Tibial nerve (tissue), 4 donors: ENCODE results near the gene XRRA1. TPM values are rescaled to one million over a fixed set of nuclear protein-coding genes. Genes with fewer than 3 reads are reported as not detected.

ENCODE experiments used
- DNase-seq, 2 donors: peaks; one replicate each; pipeline ENCODE4 v3.0.0-alpha.2; 2019; ENCODE audit warnings: low spot score in 2 of 2
- H3K27ac ChIP-seq, 4 donors: fragments of 200-600 bp; sonication (generic) in 3 of 4; one replicate each; pipeline ENCODE4 v1.5.1; 2017 to 2019; ENCODE audit warnings: mild to moderate bottlenecking in 1 of 4
- H3K27me3 ChIP-seq, 2 donors: fragments of 200-600 bp; sonication (generic) in 1 of 2; one replicate each; pipeline versions ENCODE4 v1.5.1 to v1.6.0; 2017 to 2019
- H3K36me3 ChIP-seq, 3 donors: fragments of 200-600 bp; sonication (generic); one replicate each; pipeline ENCODE4 v1.5.1; 2018 to 2019
- H3K4me1 ChIP-seq, 4 donors: fragments of 200-600 bp; sonication (generic) in 3 of 4; one replicate each; pipeline ENCODE4 v1.5.1; 2017 to 2019
- H3K4me3 ChIP-seq, 4 donors: fragments of 200-600 bp; sonication (generic) in 3 of 4; one replicate each; pipeline ENCODE4 v1.5.1; 2017 to 2019; ENCODE audit warnings: mild to moderate bottlenecking in 1 of 4, moderate library complexity in 1 of 4
- H3K9me3 ChIP-seq, 4 donors: fragments of 200-600 bp; sonication (generic) in 3 of 4; one replicate each; pipeline ENCODE4 v1.5.1; 2017 to 2019
- EP300 ChIP-seq, 2 donors: sonication (generic); formaldehyde crosslinking; IDR thresholded peaks; one replicate each; pipeline ENCODE4 v1.6.1; 2017; ENCODE audit warnings: antibody characterized with exemption in 2 of 2, mild to moderate bottlenecking in 1 of 2
- POLR2A ChIP-seq, 2 donors: fragments of 450-650 bp; IDR thresholded peaks; one replicate each; pipeline ENCODE4 v1.6.1; 2017; ENCODE audit warnings: antibody characterized with exemption in 2 of 2, mild to moderate bottlenecking in 2 of 2, moderate library complexity in 2 of 2
- WGBS, 2 donors: methylation state at CpG; one replicate each; pipeline ENCODE4 v1.1.5; 2018; 5-methylcytosine and 5-hydroxymethylcytosine counted together
- total RNA-seq, 4 donors: library from RNA; depleted of rRNA; stranded (reverse); fragments of >200 nt; gene quantifications; one replicate each; pipeline ENCODE4 v1.1.0, GENCODE V29; 2016
- TF ChIP-seq, protein P1 (sequence below), 5 experiments: fragments of 200-600 bp in 3 of 5; fragments of 450-650 bp in 2 of 5; sonication (generic) in 3 of 5; IDR thresholded peaks; one replicate each; pipeline ENCODE4 v1.5.1; 2016 to 2019; ENCODE audit warnings: antibody characterized with exemption in 5 of 5, mild to moderate bottlenecking in 3 of 5, moderate library complexity in 2 of 5

The XRRA1 gene
- total RNA-seq, 4 donors from 2014 or later: 13.5 to 51.6 (median 25.3) TPM

DNA sequence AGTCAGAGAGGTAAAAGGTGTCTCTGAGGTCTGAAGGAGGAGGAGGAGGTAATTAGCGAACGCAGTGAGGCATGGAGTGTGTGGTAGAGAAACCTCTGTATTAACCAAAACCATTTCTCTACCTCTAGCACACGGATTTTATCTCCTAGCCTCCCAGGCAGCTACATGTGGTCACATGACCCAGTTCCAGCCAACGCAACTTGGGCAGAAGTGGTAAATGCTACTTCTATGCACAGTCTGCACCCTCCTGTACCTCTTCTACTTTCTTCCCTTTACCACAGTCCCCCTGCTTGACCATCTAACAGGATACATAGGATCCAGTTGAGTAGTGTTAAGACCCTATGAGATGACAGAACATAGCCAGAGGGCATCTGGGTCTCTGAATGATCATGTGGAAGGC, 95.7 kb downstream of the XRRA1 start:
- Histone ChIP-seq H3K36me3 (peaks cover 0 to 93% (median 0%) of the 10 kb centered on the region in 3 donors), H3K4me1 (peaks cover 0 to 12% (median 0%) of the 10 kb centered on the region in 4 donors), H3K9me3 (no peaks in the 10 kb centered on the region), H3K4me3 (no peak overlapping the region), H3K27me3 (no peaks in the 10 kb centered on the region), H3K27ac (no peak overlapping the region)
- no peak for DNase-seq
- WGBS, 2 donors: 85 to 92% methylated on average over 4 of the region's 4 CpGs
- TF ChIP-seq EP300 (IDR thresholded peaks at IDR 0.05) (no peak), POLR2A (IDR thresholded peaks at IDR 0.05) (no peak)
- TF ChIP-seq, protein P1, sequence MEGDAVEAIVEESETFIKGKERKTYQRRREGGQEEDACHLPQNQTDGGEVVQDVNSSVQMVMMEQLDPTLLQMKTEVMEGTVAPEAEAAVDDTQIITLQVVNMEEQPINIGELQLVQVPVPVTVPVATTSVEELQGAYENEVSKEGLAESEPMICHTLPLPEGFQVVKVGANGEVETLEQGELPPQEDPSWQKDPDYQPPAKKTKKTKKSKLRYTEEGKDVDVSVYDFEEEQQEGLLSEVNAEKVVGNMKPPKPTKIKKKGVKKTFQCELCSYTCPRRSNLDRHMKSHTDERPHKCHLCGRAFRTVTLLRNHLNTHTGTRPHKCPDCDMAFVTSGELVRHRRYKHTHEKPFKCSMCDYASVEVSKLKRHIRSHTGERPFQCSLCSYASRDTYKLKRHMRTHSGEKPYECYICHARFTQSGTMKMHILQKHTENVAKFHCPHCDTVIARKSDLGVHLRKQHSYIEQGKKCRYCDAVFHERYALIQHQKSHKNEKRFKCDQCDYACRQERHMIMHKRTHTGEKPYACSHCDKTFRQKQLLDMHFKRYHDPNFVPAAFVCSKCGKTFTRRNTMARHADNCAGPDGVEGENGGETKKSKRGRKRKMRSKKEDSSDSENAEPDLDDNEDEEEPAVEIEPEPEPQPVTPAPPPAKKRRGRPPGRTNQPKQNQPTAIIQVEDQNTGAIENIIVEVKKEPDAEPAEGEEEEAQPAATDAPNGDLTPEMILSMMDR (IDR thresholded peaks at IDR 0.05): no peak

DNA sequence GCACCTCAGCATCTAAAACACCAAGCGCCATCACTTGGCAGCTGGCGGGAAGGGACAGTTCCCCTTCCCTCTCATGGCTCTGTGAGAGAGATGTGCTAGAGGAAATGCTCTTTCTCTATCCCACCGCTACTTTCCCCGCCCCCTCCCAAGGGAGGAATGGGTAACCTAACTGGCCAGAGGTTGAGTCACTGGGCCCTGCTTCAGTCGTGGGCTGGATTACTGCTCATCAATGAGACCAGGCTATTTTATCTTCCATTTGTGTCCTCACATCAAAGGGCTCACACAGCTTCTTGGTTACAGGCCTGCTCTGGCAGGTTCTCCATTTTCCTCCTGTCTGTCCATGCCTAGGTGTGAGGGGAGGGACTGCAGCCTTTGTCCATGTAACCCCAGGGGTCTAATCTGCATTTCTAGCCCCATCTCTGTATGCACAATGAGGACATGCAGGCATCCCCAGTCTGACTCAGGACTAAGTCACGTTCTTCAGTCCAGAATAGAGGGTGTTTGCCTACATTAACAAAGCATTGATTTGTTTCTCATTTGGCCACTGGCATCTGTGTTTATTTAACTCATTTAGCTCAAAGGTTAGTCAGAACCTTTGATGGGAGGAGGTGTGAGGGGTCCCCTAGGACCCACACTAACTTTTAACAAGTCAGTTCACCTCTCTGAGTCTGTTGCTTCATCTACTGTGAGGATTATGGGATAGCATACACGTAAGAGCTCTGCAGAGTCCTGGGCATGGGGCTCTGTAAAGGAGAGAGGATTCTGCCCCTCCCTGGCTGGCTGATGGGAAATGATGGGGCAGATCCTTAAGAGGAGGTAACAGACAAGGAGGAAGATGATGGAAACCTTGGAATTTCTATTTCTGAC, 99.1 kb downstream of the XRRA1 start:
- TF ChIP-seq EP300 (IDR thresholded peaks at IDR 0.05) (no peak), POLR2A (IDR thresholded peaks at IDR 0.05) (no peak)
- TF ChIP-seq, protein P1 (IDR thresholded peaks at IDR 0.05): no peak
- no peak for DNase-seq

GRCh38 chr11:74847895-74848294, 101.0 kb downstream of the XRRA1 start:
- Histone ChIP-seq H3K27me3 (no peaks in the 10 kb centered on the region), H3K9me3 (no peaks in the 10 kb centered on the region), H3K36me3 (peaks cover 0 to 85% (median 0%) of the 10 kb centered on the region in 3 donors), H3K4me3 (no peak overlapping the region), H3K27ac (no peak overlapping the region), H3K4me1 (peaks cover 0 to 12% (median 0%) of the 10 kb centered on the region in 4 donors)
- 96 to 98% methylated on average over 6 of the region's 6 CpGs for WGBS, 2 donors
- TF ChIP-seq POLR2A (IDR thresholded peaks at IDR 0.05) (no peak), EP300 (IDR thresholded peaks at IDR 0.05) (no peak)
- TF ChIP-seq, protein P1 (IDR thresholded peaks at IDR 0.05): no peak
- no peak for DNase-seq

More for the DNA sequence above, 99.1 kb downstream of the XRRA1 start:
- Histone ChIP-seq H3K27me3 (no peaks in the 10 kb centered on the region), H3K9me3 (no peaks in the 10 kb centered on the region), H3K4me3 (no peak overlapping the region), H3K36me3 (peaks cover 0 to 85% (median 0%) of the 10 kb centered on the region in 3 donors), H3K4me1 (peaks cover 0 to 12% (median 0%) of the 10 kb centered on the region in 4 donors), H3K27ac (no peak overlapping the region)
- WGBS, 2 donors: 55 to 58% methylated on average over 7 of the region's 7 CpGs

DNA sequence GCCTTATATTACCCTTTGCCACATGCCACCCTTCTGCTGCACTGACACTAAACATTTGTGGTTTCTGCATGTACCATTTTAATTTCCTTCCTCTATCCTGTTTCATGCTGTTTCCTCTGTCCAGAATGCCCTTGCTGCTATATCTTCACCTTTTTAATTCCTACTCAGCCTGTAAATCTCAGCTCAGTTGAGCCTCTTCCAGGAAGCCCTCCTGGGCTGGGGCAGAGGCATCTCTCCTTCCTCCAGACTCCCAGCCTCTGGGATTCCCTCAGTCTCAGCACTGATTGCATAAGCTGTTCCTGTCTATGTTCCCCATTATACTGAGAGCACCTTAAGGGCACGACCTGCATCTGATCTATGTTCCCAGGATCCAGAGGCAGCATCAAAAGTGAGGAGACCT, 101.5 kb downstream of the XRRA1 start:
- Histone ChIP-seq H3K4me1 (peaks cover 0 to 12% (median 0%) of the 10 kb centered on the region in 4 donors), H3K27me3 (no peaks in the 10 kb centered on the region), H3K27ac (no peak overlapping the region), H3K4me3 (no peak overlapping the region), H3K36me3 (peaks cover 0 to 85% (median 0%) of the 10 kb centered on the region in 3 donors), H3K9me3 (no peaks in the 10 kb centered on the region)
- TF ChIP-seq POLR2A (IDR thresholded peaks at IDR 0.05): no peak
- TF ChIP-seq, protein P1 (IDR thresholded peaks at IDR 0.05): no peak
- TF ChIP-seq EP300 (IDR thresholded peaks at IDR 0.05): no peak
- DNase-seq: no peak
- 90 to 100% methylated on average over 1 of the region's 1 CpG for WGBS, 2 donors

- TF ChIP-seq EP300 (IDR thresholded peaks at IDR 0.05) (no peak), POLR2A (IDR thresholded peaks at IDR 0.05) (no peak)
- TF ChIP-seq, protein P1 (IDR thresholded peaks at IDR 0.05): no peak
- Histone ChIP-seq H3K27me3 (no peaks in the 10 kb centered on the region), H3K4me1 (peaks cover 0 to 12% (median 0%) of the 10 kb centered on the region in 4 donors), H3K27ac (no peak overlapping the region), H3K9me3 (no peaks in the 10 kb centered on the region), H3K4me3 (no peak overlapping the region), H3K36me3 (peaks cover 0 to 85% (median 0%) of the 10 kb centered on the region in 3 donors)
- no peak for DNase-seq
- 81 to 88% methylated on average over 2 of the region's 2 CpGs for WGBS, 2 donors
These were observed 102.1 kb downstream of the XRRA1 start for GRCh38 chr11:74846770-74847169.
